Smooth muscle cell (in vitro differentiated cells): ENCODE results near the gene USP2. TPM values are rescaled to one million over a fixed set of nuclear protein-coding genes. Genes with fewer than 3 reads are reported as not detected.
A peak's percentile ranks its signal among the peaks of the same experiment; 100 is the strongest.

Experiments used
- DNase-seq: peaks from one replicate; lab custom pipeline; 2025; ENCODE audit not compliant: unreplicated experiment; lab: John Stamatoyannopoulos, UW
- H2AFZ ChIP-seq: fragments of 200-600 bp; sonication (generic); 2 replicates; pipeline ENCODE4 v1.6.0; 2016; ENCODE audit warnings: antibody characterized with exemption, low read depth, mild to moderate bottlenecking
- H3F3A ChIP-seq: fragments of 200-600 bp; sonication (generic); 2 replicates; pipeline ENCODE4 v1.6.0; 2017; ENCODE audit warnings: antibody characterized with exemption, low read depth
- H3K27ac ChIP-seq: fragments of 200-600 bp; sonication (generic); 2 replicates; pipeline ENCODE4 v1.5.1; 2016; ENCODE audit warnings: low read depth, mild to moderate bottlenecking
- H3K27me3 ChIP-seq: fragments of 200-600 bp; sonication (generic); 2 replicates; pipeline ENCODE4 v1.6.1; 2016; ENCODE audit warnings: low read depth, mild to moderate bottlenecking
- H3K36me3 ChIP-seq: fragments of 200-600 bp; sonication (generic); 2 replicates; pipeline ENCODE4 v1.5.1; 2016; ENCODE audit warnings: low read depth
- H3K4me1 ChIP-seq: fragments of 200-600 bp; sonication (generic); 2 replicates; pipeline ENCODE4 v1.5.1; 2016; ENCODE audit warnings: low read depth
- H3K4me2 ChIP-seq: fragments of 200-600 bp; sonication (generic); 2 replicates; pipeline ENCODE4 v1.6.0; 2016; ENCODE audit warnings: mild to moderate bottlenecking
- H3K4me3 ChIP-seq: fragments of 200-600 bp; sonication (generic); 2 replicates; pipeline ENCODE4 v1.5.1; 2016; ENCODE audit warnings: mild to moderate bottlenecking
- H3K79me2 ChIP-seq: fragments of 200-600 bp; sonication (generic); 2 replicates; pipeline ENCODE4 v1.6.0; 2016; ENCODE audit warnings: low read depth, mild to moderate bottlenecking
- H3K9ac ChIP-seq: fragments of 200-600 bp; sonication (generic); 2 replicates; pipeline ENCODE4 v1.6.0; 2016; ENCODE audit warnings: low read depth
- H3K9me3 ChIP-seq: fragments of 200-600 bp; sonication (generic); replicated peaks from 2 replicates; pipeline ENCODE4 v1.5.1; 2016; ENCODE audit warnings: low read depth
- H4K20me1 ChIP-seq: fragments of 200-600 bp; sonication (generic); 2 replicates; pipeline ENCODE4 v1.6.0; 2016; ENCODE audit warnings: low read depth
- WGBS: methylation state at CpG from one replicate; pipeline ENCODE4 v1.1.7; 2016; ENCODE audit warnings: low lambda C conversion rate; 5-methylcytosine and 5-hydroxymethylcytosine counted together
- polyA plus RNA-seq: library from polyadenylated mRNA; unstranded; fragments of >200 nt; fragmentation: Nextera tagmentation; extraction: Ambion mirVana; gene quantifications from 2 replicates; pipeline ENCODE4 v1.2.1, GENCODE V29; 2016
- total RNA-seq: library from RNA; depleted of rRNA; stranded (reverse); fragments of >200 nt; gene quantifications from 2 replicates; pipeline ENCODE4 v1.2.3, GENCODE V29; 2014
- TF ChIP-seq, protein P1 (sequence below): fragments of 200-600 bp; sonication (generic); IDR thresholded peaks from 2 replicates; pipeline ENCODE4 v1.5.1; 2017; ENCODE audit warnings: borderline replicate concordance, mild to moderate bottlenecking, antibody characterized with exemption; ENCODE audit not compliant: insufficient read depth, poor library complexity, severe bottlenecking

The USP2 gene
- total and polyA plus RNA-seq, 2 experiments from 2014 or later, result 0.25 to 1.4 TPM

DNA sequence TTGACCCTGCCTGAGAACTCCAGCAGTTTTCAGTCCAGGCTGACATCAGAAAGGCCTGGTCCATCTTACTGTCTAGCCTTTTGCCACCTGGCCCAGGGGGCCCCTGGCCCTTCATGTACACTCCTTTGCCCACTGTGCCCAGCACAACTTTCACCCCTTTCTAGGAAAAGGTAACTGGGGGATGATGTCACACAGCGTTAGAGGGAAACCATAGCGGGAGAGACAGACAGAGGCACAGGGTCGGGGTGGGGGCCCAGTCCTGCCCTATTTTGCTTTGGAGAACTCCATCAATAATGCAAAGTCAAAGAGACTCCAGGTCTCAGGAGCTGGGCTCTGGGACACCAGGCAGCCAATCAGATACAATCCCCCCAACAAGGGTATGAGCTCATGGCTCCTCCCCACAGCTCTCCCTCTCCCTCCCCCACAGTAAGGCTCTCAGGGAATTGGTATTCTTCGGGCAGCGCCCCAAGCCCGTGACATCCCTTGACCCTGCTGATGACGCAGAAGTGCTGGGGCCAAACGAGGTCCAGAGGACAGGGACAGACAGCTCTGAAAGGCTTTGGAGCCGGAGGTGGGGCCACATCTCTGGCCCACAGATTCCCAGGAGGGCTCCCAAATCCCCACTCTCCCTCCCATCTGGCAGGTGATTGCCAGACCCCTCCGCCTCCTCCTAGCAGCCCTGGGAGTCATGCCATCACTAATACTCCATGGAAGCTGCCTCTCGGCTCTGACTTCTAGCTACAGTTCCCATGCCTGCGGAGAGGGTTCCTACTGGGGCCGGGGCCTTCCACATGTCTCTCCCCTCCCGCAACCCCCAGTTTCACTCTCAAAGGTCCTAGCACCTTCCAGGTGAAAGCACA is 5.9 kb downstream of the USP2 start:
- Histone ChIP-seq H3K4me3 (no peak overlapping the region), H3K27ac (no peak overlapping the region), H3K27me3 (no peaks in the 10 kb centered on the region), H2AFZ (no peak overlapping the region), H4K20me1 (no peaks in the 10 kb centered on the region), H3K4me1 (peaks cover 44% of the 10 kb centered on the region), H3K9me3 (no peaks in the 10 kb centered on the region), H3K9ac (no peak overlapping the region), H3K79me2 (no peaks in the 10 kb centered on the region), H3K36me3 (no peaks in the 10 kb centered on the region), H3K4me2 (no peak overlapping the region), H3F3A (no peaks in the 10 kb centered on the region)
- TF ChIP-seq, protein P1, sequence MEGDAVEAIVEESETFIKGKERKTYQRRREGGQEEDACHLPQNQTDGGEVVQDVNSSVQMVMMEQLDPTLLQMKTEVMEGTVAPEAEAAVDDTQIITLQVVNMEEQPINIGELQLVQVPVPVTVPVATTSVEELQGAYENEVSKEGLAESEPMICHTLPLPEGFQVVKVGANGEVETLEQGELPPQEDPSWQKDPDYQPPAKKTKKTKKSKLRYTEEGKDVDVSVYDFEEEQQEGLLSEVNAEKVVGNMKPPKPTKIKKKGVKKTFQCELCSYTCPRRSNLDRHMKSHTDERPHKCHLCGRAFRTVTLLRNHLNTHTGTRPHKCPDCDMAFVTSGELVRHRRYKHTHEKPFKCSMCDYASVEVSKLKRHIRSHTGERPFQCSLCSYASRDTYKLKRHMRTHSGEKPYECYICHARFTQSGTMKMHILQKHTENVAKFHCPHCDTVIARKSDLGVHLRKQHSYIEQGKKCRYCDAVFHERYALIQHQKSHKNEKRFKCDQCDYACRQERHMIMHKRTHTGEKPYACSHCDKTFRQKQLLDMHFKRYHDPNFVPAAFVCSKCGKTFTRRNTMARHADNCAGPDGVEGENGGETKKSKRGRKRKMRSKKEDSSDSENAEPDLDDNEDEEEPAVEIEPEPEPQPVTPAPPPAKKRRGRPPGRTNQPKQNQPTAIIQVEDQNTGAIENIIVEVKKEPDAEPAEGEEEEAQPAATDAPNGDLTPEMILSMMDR, result no peak
- DNase-seq, result no peak
- WGBS, result 79% methylated on average over 14 of the region's 14 CpGs

DNA sequence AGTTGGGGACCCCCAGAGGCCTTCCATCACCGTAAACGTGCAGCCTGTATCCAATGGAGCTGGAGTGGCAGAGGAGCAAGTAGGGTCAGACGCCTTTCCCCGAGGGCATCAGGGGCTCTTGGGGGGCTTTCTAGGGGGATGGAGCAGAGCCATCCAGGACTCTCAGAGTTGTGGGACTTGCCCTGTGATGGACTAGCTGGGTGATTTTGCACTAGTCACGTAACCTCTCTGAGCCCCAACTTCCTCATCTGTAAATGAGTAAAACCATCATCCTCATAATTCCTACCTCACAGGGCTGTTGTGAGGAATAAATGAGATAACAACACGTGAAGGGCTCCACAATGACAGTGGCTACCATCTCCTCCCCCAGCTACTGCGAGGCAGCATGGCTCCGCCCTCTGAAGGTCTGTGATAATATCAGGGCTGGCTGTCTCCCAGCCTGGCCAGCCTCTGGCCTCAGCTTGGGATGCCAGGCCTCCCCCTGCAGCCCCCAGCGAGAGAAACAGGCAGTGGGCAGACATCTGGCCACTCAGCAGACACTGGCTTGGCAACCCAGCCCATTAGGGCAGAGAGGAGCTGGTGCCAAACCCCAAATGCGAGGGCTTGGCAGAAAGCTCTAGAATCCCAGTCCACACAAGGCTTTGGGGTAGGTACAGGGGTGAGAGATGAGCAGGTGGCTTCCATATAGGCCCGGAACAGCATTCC is 6.7 kb downstream of the USP2 start:
- Histone ChIP-seq H3K27me3 (no peaks in the 10 kb centered on the region), H2AFZ (no peak overlapping the region), H3K9ac (no peak overlapping the region), H3K9me3 (no peaks in the 10 kb centered on the region), H3K27ac (no peak overlapping the region), H3K4me2 (no peak overlapping the region), H3K36me3 (no peaks in the 10 kb centered on the region), H3F3A (no peaks in the 10 kb centered on the region), H3K4me1 (peaks cover 40% of the 10 kb centered on the region), H4K20me1 (no peaks in the 10 kb centered on the region), H3K79me2 (no peaks in the 10 kb centered on the region), H3K4me3 (no peak overlapping the region)
- DNase-seq, result no peak
- 51% methylated on average over 11 of the region's 11 CpGs for WGBS
- TF ChIP-seq, protein P1, result no peak

DNA sequence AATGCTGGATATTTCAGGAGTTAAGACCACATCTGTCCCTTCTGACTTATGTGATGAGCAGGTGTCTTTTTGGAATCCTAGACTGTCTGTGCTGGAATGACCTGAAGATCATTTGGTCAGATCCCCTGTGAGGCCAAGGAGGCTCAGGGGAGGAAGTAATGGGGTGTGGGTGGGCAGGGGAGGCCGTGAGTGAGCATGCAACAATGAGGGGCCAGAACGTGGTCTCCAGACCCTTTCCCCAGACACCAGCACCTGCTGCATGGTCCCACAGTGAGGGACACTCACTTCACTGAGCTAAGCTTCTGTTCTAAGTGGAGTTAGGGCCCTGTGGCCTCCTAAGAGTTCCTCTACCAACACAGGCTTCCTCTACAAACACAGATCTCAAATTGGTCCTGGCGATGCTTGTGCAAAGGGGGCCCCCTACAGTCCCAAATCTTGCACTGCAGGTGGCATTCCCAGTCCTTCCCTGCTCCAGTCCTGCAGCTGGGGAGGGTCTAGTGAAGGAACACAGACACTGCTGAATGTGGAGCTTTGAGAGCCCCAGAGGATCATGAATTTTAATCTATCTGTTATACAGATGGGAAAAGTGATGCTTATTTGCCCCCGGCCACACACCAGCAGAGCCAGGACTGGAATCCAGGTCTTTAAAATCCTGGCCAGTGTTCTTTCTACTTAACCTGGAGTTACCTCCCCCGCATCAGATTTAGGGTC is 7.4 kb downstream of the USP2 start:
- no peak overlapping the region for H3K9ac ChIP-seq
- H4K20me1 ChIP-seq, result no peaks in the 10 kb centered on the region
- H3K4me2 ChIP-seq, result no peak overlapping the region
- TF ChIP-seq, protein P1, result peak; percentile 82
- no peaks in the 10 kb centered on the region for H3K36me3 ChIP-seq
- H3F3A ChIP-seq, result no peaks in the 10 kb centered on the region
- H3K79me2 ChIP-seq, result no peaks in the 10 kb centered on the region
- H3K27ac ChIP-seq, result no peak overlapping the region
- no peak overlapping the region for H3K4me3 ChIP-seq
- WGBS, result 48% methylated on average over 5 of the region's 5 CpGs
- no peak overlapping the region for H2AFZ ChIP-seq
- no peaks in the 10 kb centered on the region for H3K9me3 ChIP-seq
- no peaks in the 10 kb centered on the region for H3K27me3 ChIP-seq
- peaks cover 38% of the 10 kb centered on the region for H3K4me1 ChIP-seq
- DNase-seq, result peak; percentile 32
